ENCODE results near the gene DNAL4. TPM values are rescaled to one million over a fixed set of nuclear protein-coding genes. Genes with fewer than 3 reads are reported as not detected.

Gene DNAL4
- total and polyA plus RNA-seq, 2 of the 4 experiments (the other 2 are of a cell fraction): 6.1 to 12.1 TPM

GRCh38 chr22:38750638-38751037 is 43.3 kb downstream of the DNAL4 start:
- no peak overlapping the region for H2AFZ ChIP-seq (replicated peaks; ENCODE audit: low read length, poor library complexity)
- no peak overlapping the region for H3K14ac ChIP-seq (replicated peaks; ENCODE audit: low read depth, low read length)
- H3K4me1 ChIP-seq (ENCODE audit: control insufficient read depth, insufficient read depth, low read length): peaks cover 11% of the 10 kb centered on the region
- H3K9ac ChIP-seq (ENCODE audit: low read depth, low read length): no peak overlapping the region
- H3K56ac ChIP-seq (ENCODE audit: extremely low read depth, insufficient read depth, low read length): no peak overlapping the region
- no CpG with 5 or more reads among the region's 17 CpGs for WGBS, 2 experiments (ENCODE audit: extremely low coverage in 2 of 2, insufficient read length in 1 of 2)
- H3K9me1 ChIP-seq (ENCODE audit: insufficient read depth, low read length): peaks cover 7% of the 10 kb centered on the region; the same call in 1 of the 2 replicates
- no peak overlapping the region for H4K8ac ChIP-seq (ENCODE audit: low read depth in 2 of 2, low read length in 2 of 2)
- no peak overlapping the region for H3K4me2 ChIP-seq (ENCODE audit: low read depth, low read length)
- POLR2A ChIA-PET (ENCODE audit: unreplicated experiment): no interaction called here
- CTCF ChIA-PET: no interaction called here
- peaks cover 18 to 61% of the 10 kb centered on the region in 2 experiments for H3K79me1 ChIP-seq (ENCODE audit: low read depth in 1 of 2, low read length in 2 of 2)
- no peak overlapping the region for H3K4me3 ChIP-seq (ENCODE audit: insufficient read depth, low read depth, low read length)
- H3K36me3 ChIP-seq (ENCODE audit: control insufficient read depth, insufficient read depth, low read length): peaks cover 53% of the 10 kb centered on the region
- H4K91ac ChIP-seq (ENCODE audit: insufficient read depth, low read depth, low read length): no peak overlapping the region
- H3K27ac ChIP-seq (ENCODE audit: insufficient read depth, low read length): no peak overlapping the region
- no peaks in the 10 kb centered on the region for H3K27me3 ChIP-seq (ENCODE audit: control insufficient read depth, insufficient read depth, low read length)
- in situ Hi-C loops (cut with MboI; ENCODE audit: low sequenced_read_pairs): no loop called here
- no peak overlapping the region for H3K18ac ChIP-seq (ENCODE audit: low read depth, low read length)
- H4K5ac ChIP-seq (ENCODE audit: low read depth, low read length): no peak overlapping the region
- intact Hi-C loops (cut with micrococcal nuclease): no loop called here
- no peak overlapping the region for H2BK20ac ChIP-seq (ENCODE audit: low read depth, low read length)
- ATAC-seq (ENCODE audit: low read depth) (no peak), DNase-seq (no peak)
- no peak overlapping the region for H3K23ac ChIP-seq (ENCODE audit: low read depth, low read length)
- H2BK15ac ChIP-seq (ENCODE audit: low read depth, low read length): no peak overlapping the region
- H4K20me1 ChIP-seq (ENCODE audit: insufficient read depth, low read length): peaks cover 4% of the 10 kb centered on the region; the same call in 1 of the 2 replicates
- H2AK9ac ChIP-seq (replicated peaks; ENCODE audit: low read depth, low read length, poor library complexity): no peak overlapping the region
- H2AK5ac ChIP-seq (ENCODE audit: low read depth, low read length): no peak overlapping the region
- H3K9me3 ChIP-seq (ENCODE audit: control insufficient read depth, insufficient read depth, low read length): no peaks in the 10 kb centered on the region
- no peak for TF ChIP-seq RCOR1 (IDR thresholded peaks at IDR 0.05; ENCODE audit: insufficient replicate concordance, low read length)
- H2BK120ac ChIP-seq (ENCODE audit: low read depth, low read length): no peak overlapping the region
- dilution Hi-C loops (cut with HindIII; ENCODE audit: low sequenced_read_pairs, unreplicated experiment): no loop called here
- H3K4ac ChIP-seq (ENCODE audit: low read depth, low read length): no peak overlapping the region
- BruUV-seq (replicated peaks): no TSS peak
- H2BK5ac ChIP-seq (ENCODE audit: low read depth, low read length, poor library complexity, severe bottlenecking): no peak overlapping the region
